Liver (tissue), 3 donors: Measurements from ENCODE around the gene PRELID2.

Experiments used
- FOXA1 ChIP-seq: IDR thresholded peaks from 2 replicates; pipeline ENCODE4 v1.6.1; 2016; ENCODE audit warnings: antibody characterized with exemption
- FOXA2 ChIP-seq: IDR thresholded peaks from 2 replicates; pipeline ENCODE4 v1.6.1; 2016; ENCODE audit warnings: antibody characterized with exemption
- HNF4A ChIP-seq, 2 donors: conservative IDR thresholded peaks; 2 replicates each; pipeline ENCODE4 v1.6.1; 2016; ENCODE audit warnings: antibody characterized with exemption in 2 of 2, mild to moderate bottlenecking in 2 of 2
- JUND ChIP-seq, 2 donors: IDR thresholded peaks; 2 replicates each; pipeline ENCODE4 v1.6.1; 2016; ENCODE audit warnings: antibody characterized with exemption in 2 of 2
- MAX ChIP-seq: IDR thresholded peaks from 2 replicates; pipeline ENCODE4 v1.6.1; 2016; ENCODE audit warnings: antibody characterized with exemption
- RAD21 ChIP-seq, 2 donors: IDR thresholded peaks; 2 replicates each; pipeline ENCODE4 v1.6.1; 2016; ENCODE audit warnings: antibody characterized with exemption in 2 of 2, mild to moderate bottlenecking in 2 of 2
- RXRA ChIP-seq, 2 donors: IDR thresholded peaks; 2 replicates each; pipeline ENCODE4 v1.6.1; 2017 to 2018; ENCODE audit warnings: antibody characterized with exemption in 2 of 2, mild to moderate bottlenecking in 1 of 2
- SP1 ChIP-seq: IDR thresholded peaks from 2 replicates; pipeline ENCODE4 v1.6.1; 2018; ENCODE audit warnings: antibody characterized with exemption, mild to moderate bottlenecking
- TAF1 ChIP-seq: conservative IDR thresholded peaks from 2 replicates; pipeline ENCODE4 v1.6.1; 2016; ENCODE audit warnings: antibody characterized with exemption, mild to moderate bottlenecking
- TF ChIP-seq, protein P1 (sequence below): IDR thresholded peaks from 2 replicates; pipeline ENCODE4 v1.6.1; 2016; ENCODE audit warnings: antibody characterized with exemption, mild to moderate bottlenecking
- TF ChIP-seq, protein P2 (sequence below): fragments of 150-350 bp; IDR thresholded peaks from 2 replicates; pipeline ENCODE4 v1.5.1; 2017; ENCODE audit warnings: improper control_type of control experiment, low read depth, low read length; ENCODE audit not compliant: missing input control
- donor health status: healthy.
- donor health status: healthy.

DNA sequence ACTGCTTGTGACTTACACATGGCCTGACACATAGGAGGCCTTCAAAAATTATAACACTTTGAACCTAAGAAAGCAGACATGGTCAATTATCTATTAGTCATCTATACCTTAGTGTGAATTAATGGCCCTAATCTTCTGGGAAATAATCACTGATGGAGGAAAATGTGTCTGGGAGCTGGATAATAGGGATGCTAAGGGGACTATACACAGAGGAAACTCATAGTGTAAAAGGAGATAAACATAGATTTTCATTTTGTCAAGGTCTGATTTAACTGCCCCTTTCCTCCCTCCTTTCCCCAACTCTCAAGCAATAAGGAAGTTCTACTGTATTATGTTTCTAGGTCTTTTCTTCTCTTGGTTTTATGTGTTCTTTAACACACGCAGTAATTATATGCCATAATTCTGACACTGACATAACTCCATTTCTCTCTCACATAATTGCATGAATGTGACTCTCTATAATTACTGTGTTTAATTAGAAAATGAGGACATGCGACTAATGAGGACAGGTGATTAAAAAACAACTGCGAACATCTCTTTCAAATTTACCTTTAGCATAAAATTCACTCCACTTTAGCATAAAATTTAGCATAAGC, 18.7 kb upstream of the PRELID2 start:
- TF ChIP-seq RXRA (IDR thresholded peaks at IDR 0.05) (no peak), SP1 (no peak), MAX (no peak), HNF4A (conservative IDR thresholded peaks at IDR 0.05) (no peak), TAF1 (no peak), FOXA1 (no peak), FOXA2 (no peak), RAD21 (IDR thresholded peaks at IDR 0.05) (no peak), JUND (IDR thresholded peaks at IDR 0.05) (no peak)
- TF ChIP-seq, protein P1, sequence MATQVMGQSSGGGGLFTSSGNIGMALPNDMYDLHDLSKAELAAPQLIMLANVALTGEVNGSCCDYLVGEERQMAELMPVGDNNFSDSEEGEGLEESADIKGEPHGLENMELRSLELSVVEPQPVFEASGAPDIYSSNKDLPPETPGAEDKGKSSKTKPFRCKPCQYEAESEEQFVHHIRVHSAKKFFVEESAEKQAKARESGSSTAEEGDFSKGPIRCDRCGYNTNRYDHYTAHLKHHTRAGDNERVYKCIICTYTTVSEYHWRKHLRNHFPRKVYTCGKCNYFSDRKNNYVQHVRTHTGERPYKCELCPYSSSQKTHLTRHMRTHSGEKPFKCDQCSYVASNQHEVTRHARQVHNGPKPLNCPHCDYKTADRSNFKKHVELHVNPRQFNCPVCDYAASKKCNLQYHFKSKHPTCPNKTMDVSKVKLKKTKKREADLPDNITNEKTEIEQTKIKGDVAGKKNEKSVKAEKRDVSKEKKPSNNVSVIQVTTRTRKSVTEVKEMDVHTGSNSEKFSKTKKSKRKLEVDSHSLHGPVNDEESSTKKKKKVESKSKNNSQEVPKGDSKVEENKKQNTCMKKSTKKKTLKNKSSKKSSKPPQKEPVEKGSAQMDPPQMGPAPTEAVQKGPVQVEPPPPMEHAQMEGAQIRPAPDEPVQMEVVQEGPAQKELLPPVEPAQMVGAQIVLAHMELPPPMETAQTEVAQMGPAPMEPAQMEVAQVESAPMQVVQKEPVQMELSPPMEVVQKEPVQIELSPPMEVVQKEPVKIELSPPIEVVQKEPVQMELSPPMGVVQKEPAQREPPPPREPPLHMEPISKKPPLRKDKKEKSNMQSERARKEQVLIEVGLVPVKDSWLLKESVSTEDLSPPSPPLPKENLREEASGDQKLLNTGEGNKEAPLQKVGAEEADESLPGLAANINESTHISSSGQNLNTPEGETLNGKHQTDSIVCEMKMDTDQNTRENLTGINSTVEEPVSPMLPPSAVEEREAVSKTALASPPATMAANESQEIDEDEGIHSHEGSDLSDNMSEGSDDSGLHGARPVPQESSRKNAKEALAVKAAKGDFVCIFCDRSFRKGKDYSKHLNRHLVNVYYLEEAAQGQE: no peak
- TF ChIP-seq, protein P2, sequence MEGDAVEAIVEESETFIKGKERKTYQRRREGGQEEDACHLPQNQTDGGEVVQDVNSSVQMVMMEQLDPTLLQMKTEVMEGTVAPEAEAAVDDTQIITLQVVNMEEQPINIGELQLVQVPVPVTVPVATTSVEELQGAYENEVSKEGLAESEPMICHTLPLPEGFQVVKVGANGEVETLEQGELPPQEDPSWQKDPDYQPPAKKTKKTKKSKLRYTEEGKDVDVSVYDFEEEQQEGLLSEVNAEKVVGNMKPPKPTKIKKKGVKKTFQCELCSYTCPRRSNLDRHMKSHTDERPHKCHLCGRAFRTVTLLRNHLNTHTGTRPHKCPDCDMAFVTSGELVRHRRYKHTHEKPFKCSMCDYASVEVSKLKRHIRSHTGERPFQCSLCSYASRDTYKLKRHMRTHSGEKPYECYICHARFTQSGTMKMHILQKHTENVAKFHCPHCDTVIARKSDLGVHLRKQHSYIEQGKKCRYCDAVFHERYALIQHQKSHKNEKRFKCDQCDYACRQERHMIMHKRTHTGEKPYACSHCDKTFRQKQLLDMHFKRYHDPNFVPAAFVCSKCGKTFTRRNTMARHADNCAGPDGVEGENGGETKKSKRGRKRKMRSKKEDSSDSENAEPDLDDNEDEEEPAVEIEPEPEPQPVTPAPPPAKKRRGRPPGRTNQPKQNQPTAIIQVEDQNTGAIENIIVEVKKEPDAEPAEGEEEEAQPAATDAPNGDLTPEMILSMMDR: no peak
